Stimulated activated naive CD8-positive, alpha-beta T cell treated with anti-CD3 and anti-CD28 coated beads, Interleukin-15, Interleukin-2, amounts not matched to agents 100 ng/mL and 50 ng/mL, for 24 hours (primary cell): ENCODE measurements around the gene LAYN.

Experiments
- H3K27ac Mint-ChIP-seq: one replicate; pipeline ENCODE4 v1.8.0; 2021; ENCODE audit warnings: mild to moderate bottlenecking, mixed read lengths
- H3K27me3 Mint-ChIP-seq: one replicate; pipeline ENCODE4 v1.8.0; 2021; ENCODE audit warnings: mixed read lengths
- H3K36me3 Mint-ChIP-seq: one replicate; pipeline ENCODE4 v1.8.0; 2021; ENCODE audit warnings: low read depth, mixed read lengths
- H3K4me1 Mint-ChIP-seq: one replicate; pipeline ENCODE4 v1.8.0; 2021; ENCODE audit warnings: low read depth, mixed read lengths
- H3K4me3 Mint-ChIP-seq: one replicate; pipeline ENCODE4 v1.8.0; 2021; ENCODE audit warnings: mild to moderate bottlenecking, mixed read lengths
- H3K9me3 Mint-ChIP-seq: one replicate; pipeline ENCODE4 v1.8.0; 2021; ENCODE audit warnings: mixed read lengths

Gene LAYN

DNA sequence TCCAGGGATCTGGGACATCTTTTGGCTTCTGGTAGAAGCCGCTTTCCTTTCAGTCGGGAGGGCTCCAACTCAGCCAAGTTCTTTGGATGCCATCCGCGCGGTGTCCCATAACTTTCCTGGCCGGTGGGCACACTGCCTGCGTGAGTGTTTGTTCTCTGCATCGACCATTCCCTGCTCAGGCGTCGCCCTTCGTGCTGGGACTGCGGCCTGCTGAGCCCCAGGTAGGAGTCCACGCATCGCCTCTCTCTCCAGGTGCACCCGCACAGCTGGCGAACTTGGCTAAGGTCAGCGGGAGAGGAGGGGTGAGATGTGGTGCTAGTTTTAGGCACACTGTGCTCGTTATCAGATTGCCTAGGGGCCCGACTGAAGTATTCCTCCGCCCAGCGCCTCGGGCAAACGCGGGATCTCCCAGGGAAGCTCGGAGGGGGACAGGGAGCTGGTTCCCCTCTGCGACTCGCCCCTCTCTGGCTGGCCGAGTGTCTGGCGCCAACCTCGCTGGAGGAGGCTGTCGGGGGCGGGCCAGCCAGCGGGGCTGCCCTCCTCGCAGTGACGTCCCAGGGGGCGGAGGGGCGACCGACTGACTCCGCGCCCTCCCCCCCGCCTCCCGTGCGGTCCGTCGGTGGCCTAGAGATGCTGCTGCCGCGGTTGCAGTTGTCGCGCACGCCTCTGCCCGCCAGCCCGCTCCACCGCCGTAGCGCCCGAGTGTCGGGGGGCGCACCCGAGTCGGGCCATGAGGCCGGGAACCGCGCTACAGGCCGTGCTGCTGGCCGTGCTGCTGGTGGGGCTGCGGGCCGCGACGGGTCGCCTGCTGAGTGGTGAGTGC lies at the start of gene LAYN:
LAYN (plus strand) TSS at position 607 of the 823 bp plus-strand sequence; CDS start at position 731, 124 bp downstream.
- Mint-ChIP-seq H3K4me1 (peaks cover 66% of the 10 kb centered on the region), H3K9me3 (peaks cover 6% of the 10 kb centered on the region), H3K27me3 (peaks cover 67% of the 10 kb centered on the region), H3K27ac (peak within 1 kb of the TSS; percentile 85), H3K36me3 (peaks cover 21% of the 10 kb centered on the region), H3K4me3 (peak within 1 kb of the TSS; percentile 86)

DNA sequence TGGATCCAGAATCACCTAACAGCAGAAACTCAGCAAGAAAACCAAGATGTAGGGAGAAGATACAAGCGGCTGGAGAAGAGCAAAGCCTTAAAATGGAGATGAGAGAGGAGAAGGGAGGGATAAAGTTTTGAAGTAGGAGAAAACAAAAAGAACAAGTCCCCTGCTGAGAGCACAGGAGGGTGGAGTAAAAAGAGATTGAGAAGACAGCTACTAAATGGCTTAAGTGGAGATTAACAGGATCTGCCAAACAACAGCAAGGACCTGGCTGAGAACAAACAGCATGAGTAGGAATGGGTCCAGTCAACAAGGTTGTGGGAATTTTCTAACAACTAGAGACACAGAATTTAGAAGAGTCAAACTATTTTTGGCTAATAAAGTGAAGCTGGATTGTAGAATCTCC lies 46.5 kb upstream of the LAYN start:
- no peaks in the 10 kb centered on the region for H3K4me1 Mint-ChIP-seq
- H3K36me3 Mint-ChIP-seq: no peaks in the 10 kb centered on the region
- H3K9me3 Mint-ChIP-seq: no peaks in the 10 kb centered on the region
- no peak overlapping the region for H3K27ac Mint-ChIP-seq
- peaks cover 30% of the 10 kb centered on the region for H3K27me3 Mint-ChIP-seq
- H3K4me3 Mint-ChIP-seq: no peak overlapping the region

DNA sequence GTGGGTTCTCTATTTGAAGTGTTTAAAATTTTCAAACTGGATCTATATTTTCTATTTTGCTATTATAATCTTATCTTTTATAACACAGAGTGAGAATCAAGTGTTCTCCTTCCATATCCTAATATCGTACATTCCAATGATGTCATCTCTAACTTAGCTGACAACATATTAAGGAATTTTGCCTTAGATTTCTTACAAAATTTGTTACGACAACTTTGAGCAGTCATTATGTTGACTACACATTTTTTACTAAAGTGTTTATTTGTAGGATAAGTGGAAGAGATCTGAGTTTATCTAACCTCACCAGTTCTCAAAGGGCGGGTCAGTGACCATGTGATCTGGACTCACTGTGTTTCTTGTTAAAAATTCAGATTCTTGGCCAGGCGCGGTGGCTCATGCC lies 41.0 kb upstream of the LAYN start:
- H3K27me3 Mint-ChIP-seq: peaks cover 36% of the 10 kb centered on the region
- H3K9me3 Mint-ChIP-seq: no peaks in the 10 kb centered on the region
- H3K36me3 Mint-ChIP-seq: no peaks in the 10 kb centered on the region
- no peak overlapping the region for H3K4me3 Mint-ChIP-seq
- no peaks in the 10 kb centered on the region for H3K4me1 Mint-ChIP-seq
- H3K27ac Mint-ChIP-seq: no peak overlapping the region

DNA sequence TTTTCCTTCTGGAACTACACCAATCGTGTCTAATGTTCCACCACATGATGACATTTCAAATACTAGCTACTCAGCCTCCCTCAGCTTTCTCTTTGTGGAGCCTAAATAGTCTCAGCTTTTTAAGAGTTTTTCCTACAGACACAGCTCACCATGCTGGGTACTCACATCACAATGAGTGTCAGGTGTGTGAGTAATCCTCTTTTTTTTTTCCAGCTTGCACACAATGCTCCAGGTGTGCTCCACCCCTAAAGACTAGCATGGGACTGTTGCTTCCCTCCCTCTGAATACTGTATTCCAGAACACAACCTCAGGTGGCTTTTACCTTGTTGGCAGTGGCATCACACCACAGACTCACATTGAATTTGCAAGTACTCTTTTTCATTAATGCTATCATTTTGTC lies 40.0 kb upstream of the LAYN start:
- no peaks in the 10 kb centered on the region for H3K9me3 Mint-ChIP-seq
- H3K4me3 Mint-ChIP-seq: no peak overlapping the region
- H3K4me1 Mint-ChIP-seq: no peaks in the 10 kb centered on the region
- H3K27me3 Mint-ChIP-seq: peaks cover 44% of the 10 kb centered on the region
- no peak overlapping the region for H3K27ac Mint-ChIP-seq
- H3K36me3 Mint-ChIP-seq: no peaks in the 10 kb centered on the region

GRCh38 chr11:111502611-111503010 lies 37.9 kb upstream of the LAYN start:
- Mint-ChIP-seq H3K9me3 (no peaks in the 10 kb centered on the region), H3K27ac (no peak overlapping the region), H3K36me3 (no peaks in the 10 kb centered on the region), H3K4me1 (no peaks in the 10 kb centered on the region), H3K4me3 (no peak overlapping the region), H3K27me3 (peaks cover 53% of the 10 kb centered on the region)

DNA sequence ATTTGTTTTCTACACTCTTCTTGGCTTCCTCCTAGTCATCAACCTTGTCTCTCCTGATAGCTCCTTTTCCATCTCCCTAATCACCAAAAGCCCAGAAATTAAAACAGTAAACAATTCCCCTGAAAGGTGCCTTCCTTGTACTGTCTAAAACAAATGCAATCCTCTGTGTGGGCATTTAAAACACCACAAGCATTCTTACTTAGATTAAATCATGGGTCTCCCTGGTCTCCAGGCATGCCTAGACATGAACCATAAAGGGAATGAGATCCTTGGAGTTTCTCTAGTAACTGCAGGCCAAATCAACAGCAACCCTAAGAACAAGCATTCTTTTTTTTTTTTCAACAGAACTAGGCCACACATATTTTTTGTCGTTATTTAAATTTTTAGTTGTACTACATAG lies 30.2 kb upstream of the LAYN start:
- Mint-ChIP-seq H3K27ac (no peak overlapping the region), H3K36me3 (no peaks in the 10 kb centered on the region), H3K4me1 (peaks cover 22% of the 10 kb centered on the region), H3K9me3 (no peaks in the 10 kb centered on the region), H3K4me3 (no peak overlapping the region), H3K27me3 (peaks cover 54% of the 10 kb centered on the region)

DNA sequence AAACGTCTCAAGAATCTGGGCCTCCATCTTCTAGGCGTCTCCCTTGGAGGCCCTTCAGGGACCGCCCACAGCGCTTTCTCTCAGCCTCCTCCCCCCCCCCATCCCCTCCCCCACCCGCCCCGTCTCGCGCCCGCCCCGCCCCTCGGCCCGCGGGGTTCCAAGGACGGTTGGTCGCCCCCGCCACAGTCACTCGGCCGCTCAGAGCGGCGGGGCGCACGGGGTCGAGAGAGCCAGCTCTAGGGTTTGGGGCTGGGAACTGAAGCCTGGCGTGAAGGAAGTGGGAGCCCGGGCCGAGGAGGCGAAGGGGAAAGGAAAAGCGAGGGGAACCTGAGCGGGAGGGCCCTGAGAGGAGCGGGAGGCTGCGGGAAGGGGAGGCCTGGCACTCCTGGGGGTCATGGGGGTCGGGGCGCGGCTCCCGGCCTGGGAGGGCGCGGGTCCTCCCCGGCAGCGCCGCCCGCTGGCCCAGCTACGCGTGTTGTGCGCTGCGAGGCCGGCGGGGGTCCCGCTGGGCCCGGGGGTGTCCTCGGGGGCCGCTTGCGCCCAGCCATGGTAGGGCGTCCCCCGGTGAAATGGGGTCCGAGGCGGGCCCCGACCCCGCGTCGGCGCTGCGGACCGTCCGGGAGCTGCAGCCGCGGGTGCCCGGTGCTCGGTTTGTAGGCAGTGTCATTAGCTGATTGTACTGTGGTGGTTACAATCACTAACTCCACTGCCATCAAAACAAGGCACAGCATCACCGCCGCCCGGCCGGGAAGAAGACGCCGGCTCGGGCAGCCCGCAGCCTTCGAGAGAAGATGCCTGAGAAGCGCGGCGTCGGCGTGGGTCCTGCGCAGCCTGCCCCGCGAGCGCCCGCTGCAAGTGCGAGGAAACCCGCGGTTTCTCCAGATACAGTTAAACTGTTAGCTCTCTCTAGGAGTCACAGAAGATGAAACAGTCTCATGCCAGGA lies 28.0 kb upstream of the LAYN start, which contains the start of gene BTG4:
BTG4 (minus strand) TSS at position 91 of the 944 bp plus-strand sequence. CDS start 13,610 bp downstream, outside the sequence.
- no peaks in the 10 kb centered on the region for H3K36me3 Mint-ChIP-seq
- peaks cover 22% of the 10 kb centered on the region for H3K4me1 Mint-ChIP-seq
- no peaks in the 10 kb centered on the region for H3K9me3 Mint-ChIP-seq
- H3K27ac Mint-ChIP-seq: no peak within 1 kb of the TSS
- H3K4me3 Mint-ChIP-seq: peak within 1 kb of the TSS; percentile 70
- H3K27me3 Mint-ChIP-seq: peaks cover 44% of the 10 kb centered on the region

- peaks cover 37% of the 10 kb centered on the region for H3K27me3 Mint-ChIP-seq
- H3K27ac Mint-ChIP-seq: no peak overlapping the region
- H3K9me3 Mint-ChIP-seq: no peaks in the 10 kb centered on the region
- H3K4me1 Mint-ChIP-seq: peaks cover 28% of the 10 kb centered on the region
- H3K4me3 Mint-ChIP-seq: peak overlapping the region; percentile 59
- no peaks in the 10 kb centered on the region for H3K36me3 Mint-ChIP-seq
Measured at GRCh38 chr11:111513240-111513605, 27.3 kb upstream of the LAYN start.

- H3K27me3 Mint-ChIP-seq: peaks cover 34% of the 10 kb centered on the region
- no peak within 1 kb of the TSS for H3K27ac Mint-ChIP-seq
- H3K4me1 Mint-ChIP-seq: peaks cover 38% of the 10 kb centered on the region
- H3K9me3 Mint-ChIP-seq: no peaks in the 10 kb centered on the region
- no peaks in the 10 kb centered on the region for H3K36me3 Mint-ChIP-seq
- H3K4me3 Mint-ChIP-seq: peak within 1 kb of the TSS; percentile 51
Measured at GRCh38 chr11:111514216-111515031, 26.1 kb upstream of the LAYN start, which contains the start of gene HOATZ. Gene HOATZ (plus strand): TSS chr11:111514778. CDS start chr11:111514785, 7 bp downstream.

GRCh38 chr11:111515591-111515990 lies 24.9 kb upstream of the LAYN start:
- peaks cover 28% of the 10 kb centered on the region for H3K27me3 Mint-ChIP-seq
- no peak overlapping the region for H3K4me3 Mint-ChIP-seq
- H3K9me3 Mint-ChIP-seq: no peaks in the 10 kb centered on the region
- H3K4me1 Mint-ChIP-seq: peaks cover 44% of the 10 kb centered on the region
- H3K36me3 Mint-ChIP-seq: no peaks in the 10 kb centered on the region
- H3K27ac Mint-ChIP-seq: no peak overlapping the region

DNA sequence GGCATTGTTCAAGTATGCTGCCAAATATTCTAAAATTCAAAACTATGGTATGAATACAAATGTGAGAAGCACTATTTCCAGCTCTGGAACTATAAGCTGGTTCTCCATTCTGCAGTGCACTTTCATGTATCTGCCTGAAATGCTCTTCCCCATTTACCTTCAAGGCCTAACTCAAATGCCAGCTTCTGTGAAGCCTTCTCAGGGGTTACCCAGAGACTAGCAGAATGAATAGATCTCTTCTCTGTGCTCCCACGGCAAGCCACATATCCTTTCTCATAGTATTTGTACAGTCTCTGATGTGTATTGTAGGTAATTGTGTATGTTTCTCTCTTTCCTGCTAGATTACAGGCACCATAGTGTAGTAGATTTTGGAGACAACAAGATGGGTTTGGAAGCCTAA lies 21.9 kb upstream of the LAYN start:
- Mint-ChIP-seq H3K27me3 (peaks cover 16% of the 10 kb centered on the region), H3K27ac (no peak overlapping the region), H3K9me3 (no peaks in the 10 kb centered on the region), H3K4me3 (no peak overlapping the region), H3K4me1 (peaks cover 61% of the 10 kb centered on the region), H3K36me3 (no peaks in the 10 kb centered on the region)

GRCh38 chr11:111520560-111520959 lies 20.0 kb upstream of the LAYN start:
- H3K9me3 Mint-ChIP-seq: no peaks in the 10 kb centered on the region
- peak overlapping the region; percentile 68 for H3K27ac Mint-ChIP-seq
- H3K27me3 Mint-ChIP-seq: peaks cover 5% of the 10 kb centered on the region
- peaks cover 66% of the 10 kb centered on the region for H3K4me1 Mint-ChIP-seq
- H3K36me3 Mint-ChIP-seq: no peaks in the 10 kb centered on the region
- H3K4me3 Mint-ChIP-seq: no peak overlapping the region

DNA sequence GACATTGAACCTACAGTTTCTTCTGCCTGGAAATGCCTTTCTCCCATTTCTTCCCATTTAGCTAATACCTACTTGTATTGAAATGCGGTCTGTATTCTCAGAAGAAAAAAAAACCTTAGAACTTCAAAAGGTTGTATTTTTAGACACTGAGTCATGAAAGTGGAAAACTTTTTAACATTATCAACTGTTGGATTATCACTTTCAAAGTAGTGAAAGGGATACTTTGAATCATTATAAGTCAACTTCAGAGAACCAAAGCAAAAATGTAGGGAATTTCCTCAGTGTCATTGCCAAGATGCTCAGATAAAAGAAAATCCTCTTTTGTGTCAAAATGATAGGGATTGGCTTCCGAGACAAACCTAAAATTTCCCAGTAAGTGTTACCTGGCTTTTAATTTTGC lies 19.4 kb upstream of the LAYN start:
- Mint-ChIP-seq H3K36me3 (no peaks in the 10 kb centered on the region), H3K4me1 (peaks cover 72% of the 10 kb centered on the region), H3K27ac (peak overlapping the region; percentile 68), H3K9me3 (no peaks in the 10 kb centered on the region), H3K27me3 (peaks cover 5% of the 10 kb centered on the region), H3K4me3 (peak overlapping the region; percentile 26)

DNA sequence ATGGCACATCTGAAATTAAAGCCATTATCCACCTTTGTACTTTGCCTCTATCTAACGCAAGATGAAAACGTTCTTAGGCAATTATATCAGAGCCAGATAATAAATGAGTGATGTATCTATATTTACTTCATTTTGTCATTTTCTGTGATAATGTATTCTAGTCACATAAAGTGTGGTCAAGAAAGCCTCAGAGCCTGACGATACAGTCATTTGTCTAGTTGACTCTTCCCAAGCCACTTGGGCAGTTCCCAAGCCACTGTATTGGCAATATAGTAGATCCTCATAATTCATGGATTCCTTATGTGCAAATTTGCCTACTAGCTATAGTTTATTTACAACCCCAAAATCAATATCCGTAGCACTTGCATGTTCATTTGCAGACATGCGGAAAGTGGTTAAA lies 18.1 kb upstream of the LAYN start:
- no peaks in the 10 kb centered on the region for H3K9me3 Mint-ChIP-seq

More for the DNA sequence above, 18.1 kb upstream of the LAYN start:
- H3K36me3 Mint-ChIP-seq: no peaks in the 10 kb centered on the region
- no peak overlapping the region for H3K27ac Mint-ChIP-seq
- peaks cover 5% of the 10 kb centered on the region for H3K27me3 Mint-ChIP-seq
- H3K4me3 Mint-ChIP-seq: no peak overlapping the region
- H3K4me1 Mint-ChIP-seq: peaks cover 83% of the 10 kb centered on the region
